Neural crest cell (in vitro differentiated cells): Measurements from ENCODE around the gene OSBPL9. TPM values are rescaled to one million over a fixed set of nuclear protein-coding genes. Genes with fewer than 3 reads are reported as not detected.

Experiments used
- DNase-seq: peaks from one replicate; pipeline ENCODE4 v3.0.0; 2021; ENCODE audit warnings: low read depth, mixed read lengths, low spot score
- H3K27ac Mint-ChIP-seq: one replicate; pipeline ENCODE4 v1.8.0; 2021; ENCODE audit warnings: mild to moderate bottlenecking, mixed read lengths; ENCODE audit not compliant: unreplicated experiment
- H3K27me3 Mint-ChIP-seq: 2 replicates; pipeline ENCODE4 v1.8.0; 2021; ENCODE audit warnings: low read depth, mild to moderate bottlenecking, mixed read lengths
- H3K36me3 Mint-ChIP-seq: 2 replicates; pipeline ENCODE4 v1.8.0; 2021; ENCODE audit warnings: low read depth, mild to moderate bottlenecking, mixed read lengths
- H3K4me1 Mint-ChIP-seq: 2 replicates; pipeline ENCODE4 v1.8.0; 2021; ENCODE audit warnings: mixed read lengths
- H3K4me3 Mint-ChIP-seq: one replicate; pipeline ENCODE4 v1.8.0; 2021; ENCODE audit warnings: mild to moderate bottlenecking, mixed read lengths
- H3K9me3 Mint-ChIP-seq: 2 replicates; pipeline ENCODE4 v1.8.0; 2021; ENCODE audit warnings: mixed read lengths
- total RNA-seq: library from RNA; stranded (reverse); gene quantifications from 2 replicates; pipeline ENCODE4 v1.2.1, GENCODE V29; 2021
- TF ChIP-seq, protein P1 (sequence below): fragments of 200-600 bp; sonication (generic); conservative IDR thresholded peaks from 2 replicates; pipeline ENCODE4 v1.5.0; 2021; ENCODE audit warnings: antibody characterized with exemption, mild to moderate bottlenecking

OSBPL9 gene
- total RNA-seq, 1 donor from 2014 or later = 76.7 TPM

DNA sequence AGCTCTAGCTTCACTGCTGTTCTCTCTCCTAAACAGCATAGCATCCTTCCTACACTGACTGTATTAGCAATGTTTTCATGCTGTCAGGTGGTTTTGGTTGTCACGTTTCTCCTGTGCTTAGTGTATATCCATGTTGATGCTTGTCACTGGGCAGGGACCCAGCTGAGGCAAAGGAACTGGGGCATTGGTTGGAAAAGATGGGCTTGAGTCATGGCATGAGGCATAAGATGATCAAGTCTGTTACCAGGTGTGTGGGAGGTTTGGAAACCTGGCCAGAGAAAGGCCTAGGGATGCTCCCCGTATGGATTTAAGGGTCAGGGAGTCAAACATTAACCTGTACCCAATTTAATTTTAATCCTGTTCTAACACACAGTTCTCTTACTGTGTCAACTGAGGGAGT, 69.6 kb downstream of the OSBPL9 start:
- TF ChIP-seq, protein P1, sequence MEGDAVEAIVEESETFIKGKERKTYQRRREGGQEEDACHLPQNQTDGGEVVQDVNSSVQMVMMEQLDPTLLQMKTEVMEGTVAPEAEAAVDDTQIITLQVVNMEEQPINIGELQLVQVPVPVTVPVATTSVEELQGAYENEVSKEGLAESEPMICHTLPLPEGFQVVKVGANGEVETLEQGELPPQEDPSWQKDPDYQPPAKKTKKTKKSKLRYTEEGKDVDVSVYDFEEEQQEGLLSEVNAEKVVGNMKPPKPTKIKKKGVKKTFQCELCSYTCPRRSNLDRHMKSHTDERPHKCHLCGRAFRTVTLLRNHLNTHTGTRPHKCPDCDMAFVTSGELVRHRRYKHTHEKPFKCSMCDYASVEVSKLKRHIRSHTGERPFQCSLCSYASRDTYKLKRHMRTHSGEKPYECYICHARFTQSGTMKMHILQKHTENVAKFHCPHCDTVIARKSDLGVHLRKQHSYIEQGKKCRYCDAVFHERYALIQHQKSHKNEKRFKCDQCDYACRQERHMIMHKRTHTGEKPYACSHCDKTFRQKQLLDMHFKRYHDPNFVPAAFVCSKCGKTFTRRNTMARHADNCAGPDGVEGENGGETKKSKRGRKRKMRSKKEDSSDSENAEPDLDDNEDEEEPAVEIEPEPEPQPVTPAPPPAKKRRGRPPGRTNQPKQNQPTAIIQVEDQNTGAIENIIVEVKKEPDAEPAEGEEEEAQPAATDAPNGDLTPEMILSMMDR = no peak
- no peak for DNase-seq
- H3K4me1 Mint-ChIP-seq = peaks cover 8% of the 10 kb centered on the region
- H3K9me3 Mint-ChIP-seq = no peaks in the 10 kb centered on the region
- H3K27me3 Mint-ChIP-seq = no peaks in the 10 kb centered on the region
- H3K27ac Mint-ChIP-seq = no peak overlapping the region
- H3K4me3 Mint-ChIP-seq = no peak overlapping the region
- H3K36me3 Mint-ChIP-seq = no peaks in the 10 kb centered on the region

DNA sequence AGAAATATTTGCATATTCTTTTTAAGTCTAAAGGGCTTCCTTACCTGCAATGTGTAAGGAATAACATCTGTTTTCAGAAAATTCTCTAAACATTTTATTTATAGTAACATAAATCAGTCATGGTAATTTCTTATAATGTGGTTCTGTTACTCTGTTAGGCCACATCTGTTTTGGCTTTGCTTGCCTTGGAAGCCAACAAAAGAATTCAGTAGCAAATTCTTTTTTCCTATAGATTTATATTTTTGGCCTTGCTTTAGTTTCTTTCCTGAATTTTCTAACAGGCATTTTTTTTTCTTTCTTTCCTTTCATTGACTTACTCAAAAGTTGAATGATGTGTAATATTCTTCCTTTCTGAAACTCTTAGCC, 72.2 kb downstream of the OSBPL9 start:
- Mint-ChIP-seq H3K4me1 (peaks cover 8% of the 10 kb centered on the region), H3K9me3 (no peaks in the 10 kb centered on the region), H3K36me3 (no peaks in the 10 kb centered on the region), H3K27me3 (no peaks in the 10 kb centered on the region), H3K4me3 (no peak overlapping the region), H3K27ac (no peak overlapping the region)
- no peak for DNase-seq
- TF ChIP-seq, protein P1 = no peak

- peaks cover 8% of the 10 kb centered on the region for H3K4me1 Mint-ChIP-seq
- H3K9me3 Mint-ChIP-seq = no peaks in the 10 kb centered on the region
- TF ChIP-seq, protein P1 = no peak
- H3K4me3 Mint-ChIP-seq = no peak overlapping the region
- H3K36me3 Mint-ChIP-seq = no peaks in the 10 kb centered on the region
- no peak for DNase-seq
- H3K27ac Mint-ChIP-seq = no peak overlapping the region
- H3K27me3 Mint-ChIP-seq = no peaks in the 10 kb centered on the region
These were observed 72.8 kb downstream of the OSBPL9 start for GRCh38 chr1:51689643-51690042.

GRCh38 chr1:51690285-51690961, 73.5 kb downstream of the OSBPL9 start:
- TF ChIP-seq, protein P1 = no peak
- H3K4me1 Mint-ChIP-seq = peaks cover 8% of the 10 kb centered on the region
- no peak for DNase-seq
- no peaks in the 10 kb centered on the region for H3K9me3 Mint-ChIP-seq
- no peak overlapping the region for H3K4me3 Mint-ChIP-seq
- H3K36me3 Mint-ChIP-seq = no peaks in the 10 kb centered on the region
- no peak overlapping the region for H3K27ac Mint-ChIP-seq
- no peaks in the 10 kb centered on the region for H3K27me3 Mint-ChIP-seq

- H3K27me3 Mint-ChIP-seq = no peaks in the 10 kb centered on the region
- no peak for DNase-seq
These were observed 75.0 kb downstream of the OSBPL9 start for GRCh38 chr1:51691920-51692319.

More at GRCh38 chr1:51691920-51692319, 75.0 kb downstream of the OSBPL9 start:
- H3K4me3 Mint-ChIP-seq = no peak overlapping the region
- no peak overlapping the region for H3K27ac Mint-ChIP-seq
- peaks cover 8% of the 10 kb centered on the region for H3K4me1 Mint-ChIP-seq
- H3K36me3 Mint-ChIP-seq = no peaks in the 10 kb centered on the region
- TF ChIP-seq, protein P1 = no peak
- H3K9me3 Mint-ChIP-seq = no peaks in the 10 kb centered on the region
